ENCODE results near the gene TAF6. TPM values are rescaled to one million over a fixed set of nuclear protein-coding genes. Genes with fewer than 3 reads are reported as not detected.
A peak's percentile ranks its signal among the peaks of the same experiment; 100 is the strongest.
"Not testable (repeated sequence)": the region's sequence is repeated elsewhere in the genome, so short reads cannot be mapped to it uniquely, and the experiment has no call there.

TAF6 gene
- total RNA-seq, 4 donors from 2014 or later, result 36.3 to 107 (median 68.7) TPM

DNA sequence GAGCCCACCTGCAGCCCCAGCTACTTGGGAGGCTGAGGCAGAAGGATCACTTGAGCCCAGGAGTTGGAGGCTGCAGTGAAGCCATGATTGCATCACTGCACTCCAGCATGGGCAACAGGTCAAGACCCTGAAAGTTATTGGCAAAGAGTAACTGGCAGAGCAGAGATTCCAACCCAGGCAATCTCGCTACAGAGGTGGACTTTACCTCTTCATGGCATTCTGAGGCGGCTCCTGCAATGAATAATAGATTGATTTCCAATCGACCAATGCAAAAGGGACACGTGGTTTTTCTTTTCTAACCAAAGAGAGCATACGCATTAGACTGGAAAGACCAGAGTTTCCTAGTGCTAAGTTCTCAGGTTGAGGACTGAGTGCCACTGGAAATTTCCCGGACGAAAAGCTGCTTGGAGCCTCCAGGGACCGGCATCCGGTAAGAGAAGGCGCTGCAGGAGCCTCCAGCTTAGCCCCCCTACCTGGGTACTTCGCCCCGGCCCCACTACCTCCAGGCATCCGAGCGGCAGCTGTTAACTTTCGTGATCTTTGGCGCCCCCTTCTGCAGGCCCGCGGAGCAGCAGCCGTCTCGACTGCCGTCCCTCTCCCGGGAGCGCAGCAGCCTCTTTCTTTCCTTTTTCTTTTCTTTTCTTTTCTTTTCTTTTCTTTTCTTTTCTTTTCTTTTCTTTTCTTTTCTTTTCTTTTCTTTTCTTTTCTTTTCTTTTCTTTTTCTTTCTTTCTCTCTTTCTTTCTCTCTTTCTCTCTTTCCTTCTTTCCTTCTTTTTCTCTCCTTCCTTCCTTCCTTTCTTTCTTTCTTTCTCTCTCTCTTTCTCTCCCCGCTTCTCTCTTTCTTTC, 11.7 kb upstream of the TAF6 start:
- TF ChIP-seq, protein P1, sequence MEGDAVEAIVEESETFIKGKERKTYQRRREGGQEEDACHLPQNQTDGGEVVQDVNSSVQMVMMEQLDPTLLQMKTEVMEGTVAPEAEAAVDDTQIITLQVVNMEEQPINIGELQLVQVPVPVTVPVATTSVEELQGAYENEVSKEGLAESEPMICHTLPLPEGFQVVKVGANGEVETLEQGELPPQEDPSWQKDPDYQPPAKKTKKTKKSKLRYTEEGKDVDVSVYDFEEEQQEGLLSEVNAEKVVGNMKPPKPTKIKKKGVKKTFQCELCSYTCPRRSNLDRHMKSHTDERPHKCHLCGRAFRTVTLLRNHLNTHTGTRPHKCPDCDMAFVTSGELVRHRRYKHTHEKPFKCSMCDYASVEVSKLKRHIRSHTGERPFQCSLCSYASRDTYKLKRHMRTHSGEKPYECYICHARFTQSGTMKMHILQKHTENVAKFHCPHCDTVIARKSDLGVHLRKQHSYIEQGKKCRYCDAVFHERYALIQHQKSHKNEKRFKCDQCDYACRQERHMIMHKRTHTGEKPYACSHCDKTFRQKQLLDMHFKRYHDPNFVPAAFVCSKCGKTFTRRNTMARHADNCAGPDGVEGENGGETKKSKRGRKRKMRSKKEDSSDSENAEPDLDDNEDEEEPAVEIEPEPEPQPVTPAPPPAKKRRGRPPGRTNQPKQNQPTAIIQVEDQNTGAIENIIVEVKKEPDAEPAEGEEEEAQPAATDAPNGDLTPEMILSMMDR (IDR thresholded peaks at IDR 0.05), result peak in 3 of 4 experiments; percentile 77 to 88 (median 80)
- no peak for TF ChIP-seq POLR2AphosphoS5 (IDR thresholded peaks at IDR 0.05)
- ATAC-seq, result no peak
- Histone ChIP-seq H3K27me3 (no peaks in the 10 kb centered on the region), H3K9me3 (no peaks in the 10 kb centered on the region), H3K27ac (no peak overlapping the region), H3K36me3 (no peaks in the 10 kb centered on the region), H3K4me3 (peak overlapping the region in 1 of 2 donors; percentile 23), H3K4me1 (peaks cover 0 to 34% (median 13%) of the 10 kb centered on the region in 3 donors)
- 8 to 9% methylated on average over 17 to 22 of the region's 24 CpGs for WGBS, 2 donors (ENCODE audit: low coverage in 1 of 2)

GRCh38 chr7:100130220-100130607, 11.1 kb upstream of the TAF6 start:
- 86 to 100% methylated on average over 1 of the region's 1 CpG for WGBS, 2 donors (ENCODE audit: low coverage in 1 of 2)
- H3K4me1 ChIP-seq, result peaks cover 0 to 40% (median 17%) of the 10 kb centered on the region in 3 donors
- not testable (repeated sequence) for H3K4me3 ChIP-seq, H3K36me3 ChIP-seq, H3K9me3 ChIP-seq, H3K27ac ChIP-seq, ATAC-seq, H3K27me3 ChIP-seq

GRCh38 chr7:100128637-100128963, 9.4 kb upstream of the TAF6 start:
- Histone ChIP-seq H3K27ac (peak overlapping the region in 2 of 4 donors; percentile 94 to 98), H3K4me3 (no peak overlapping the region), H3K36me3 (peaks cover 0 to 9% of the 10 kb centered on the region in 2 donors), H3K27me3 (no peaks in the 10 kb centered on the region), H3K4me1 (peaks cover 0 to 51% (median 17%) of the 10 kb centered on the region in 3 donors), H3K9me3 (no peaks in the 10 kb centered on the region)
- WGBS, 2 donors (ENCODE audit: low coverage in 1 of 2), result 29 to 63% methylated on average over 1 of the region's 1 CpG
- no peak for TF ChIP-seq POLR2AphosphoS5 (IDR thresholded peaks at IDR 0.05)
- TF ChIP-seq EP300 (IDR thresholded peaks at IDR 0.05), result no peak
- TF ChIP-seq, protein P1 (IDR thresholded peaks at IDR 0.05), result no peak
- TF ChIP-seq POLR2A (IDR thresholded peaks at IDR 0.05), result no peak
- no peak for ATAC-seq

GRCh38 chr7:100127866-100128636, 8.9 kb upstream of the TAF6 start:
- Histone ChIP-seq H3K36me3 (peaks cover 0 to 14% of the 10 kb centered on the region in 2 donors), H3K4me1 (peaks cover 0 to 51% (median 17%) of the 10 kb centered on the region in 3 donors), H3K27me3 (no peaks in the 10 kb centered on the region), H3K27ac (peak overlapping the region; percentile 87 to 98 (median 96)), H3K4me3 (peak overlapping the region; percentile 74 to 96), H3K9me3 (no peaks in the 10 kb centered on the region)
- 0 to 15% methylated on average over 2 of the region's 37 CpGs for WGBS, 2 donors (ENCODE audit: low coverage in 1 of 2)
- TF ChIP-seq POLR2AphosphoS5 (IDR thresholded peaks at IDR 0.05) (no peak), EP300 (IDR thresholded peaks at IDR 0.05) (no peak), POLR2A (IDR thresholded peaks at IDR 0.05) (no peak)
- TF ChIP-seq, protein P1 (IDR thresholded peaks at IDR 0.05), result no peak
- ATAC-seq, result no peak

GRCh38 chr7:100126931-100127865, 8.0 kb upstream of the TAF6 start, which contains the start of gene MBLAC1:
MBLAC1 (plus strand) TSS chr7:100126967; CDS start chr7:100127396, 429 bp downstream.
- Histone ChIP-seq H3K9me3 (no peaks in the 10 kb centered on the region), H3K27me3 (no peaks in the 10 kb centered on the region), H3K27ac (peak within 1 kb of the TSS; percentile 87 to 98 (median 96)), H3K4me1 (peaks cover 0 to 58% (median 17%) of the 10 kb centered on the region in 3 donors), H3K36me3 (peaks cover 0 to 23% of the 10 kb centered on the region in 2 donors), H3K4me3 (peak within 1 kb of the TSS; percentile 74 to 96)
- 0% methylated on average over 21 of the region's 85 CpGs; no CpG with 5 or more reads in 1 of the 2 donors for WGBS, 2 donors (ENCODE audit: low coverage in 1 of 2)
- peak; percentile 93 for ATAC-seq
- TF ChIP-seq POLR2AphosphoS5 (IDR thresholded peaks at IDR 0.05), result peak; percentile 74
- TF ChIP-seq, protein P1 (IDR thresholded peaks at IDR 0.05), result peak in 1 of 4 experiments; percentile 11
- TF ChIP-seq EP300 (IDR thresholded peaks at IDR 0.05), result no peak
- peak; percentile 15 to 34 for TF ChIP-seq POLR2A (IDR thresholded peaks at IDR 0.05)
